Neural cell (in vitro differentiated cells): Measurements from ENCODE around the gene SLC6A4.

ENCODE experiments used
- CTCF ChIP-seq: fragments of 450-650 bp; IDR thresholded peaks from 2 replicates; pipeline ENCODE4 v1.5.1; 2014; ENCODE audit warnings: antibody characterized with exemption, mild to moderate bottlenecking, moderate library complexity; ENCODE audit not compliant: poor library complexity, severe bottlenecking
- EP300 ChIP-seq: fragments of 450-650 bp; conservative IDR thresholded peaks from 2 replicates; pipeline ENCODE4 v1.6.1; 2014; ENCODE audit warnings: antibody characterized with exemption, mild to moderate bottlenecking, moderate library complexity; ENCODE audit not compliant: poor library complexity, severe bottlenecking
- EZH2 ChIP-seq: fragments of 200-600, 300-800 bp; shearing (Covaris generic), sonication (generic); IDR thresholded peaks from 2 replicates; pipeline ENCODE4 v1.6.1; 2014; ENCODE audit warnings: antibody characterized with exemption, low read length, borderline replicate concordance, mild to moderate bottlenecking; ENCODE audit not compliant: insufficient read depth, poor library complexity, severe bottlenecking
- MXI1 ChIP-seq: fragments of 450-650 bp; conservative IDR thresholded peaks from 2 replicates; pipeline ENCODE4 v1.6.1; 2014; ENCODE audit warnings: antibody characterized with exemption, mild to moderate bottlenecking; ENCODE audit not compliant: poor library complexity, severe bottlenecking
- RAD21 ChIP-seq: fragments of 450-650 bp; conservative IDR thresholded peaks from 2 replicates; pipeline ENCODE4 v1.6.1; 2014; ENCODE audit warnings: antibody characterized with exemption, mild to moderate bottlenecking, moderate library complexity
- REST ChIP-seq: IDR thresholded peaks from 2 replicates; pipeline ENCODE4 v1.6.1; 2012; ENCODE audit warnings: borderline replicate concordance

DNA sequence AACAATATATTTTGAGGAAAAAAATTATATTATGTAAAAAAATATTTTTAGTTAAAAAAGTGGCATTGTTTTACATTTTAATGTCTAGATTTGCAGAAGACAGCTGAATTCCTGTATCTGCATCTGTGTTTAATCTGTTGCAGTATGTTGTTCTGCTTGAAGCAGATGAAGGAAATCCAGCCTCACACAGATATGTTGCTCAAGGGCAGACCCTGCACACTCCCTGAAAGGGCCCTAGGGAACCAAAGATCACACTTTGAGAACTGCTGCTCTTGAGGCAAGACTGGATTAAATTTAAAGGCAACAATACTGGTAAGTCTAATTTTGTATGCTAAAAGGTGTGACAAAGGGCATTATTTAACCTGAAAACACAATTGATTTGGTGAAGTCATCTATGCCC is 16.4 kb upstream of the SLC6A4 start:
- TF ChIP-seq EP300 = no peak
- TF ChIP-seq CTCF = no peak
- TF ChIP-seq RAD21 = no peak
- no peak for TF ChIP-seq REST
- TF ChIP-seq EZH2 = no peak
- TF ChIP-seq MXI1 = no peak
